H9 (cell line): ENCODE data around the gene EXOC2. TPM values are rescaled to one million over a fixed set of nuclear protein-coding genes. Genes with fewer than 3 reads are reported as not detected.

Experiments used
- DNase-seq: peaks from one replicate; pipeline ENCODE4 v3.0.0-alpha.2; 2017
- H2AFZ ChIP-seq: one replicate; pipeline ENCODE4 v1.6.1; 2013; ENCODE audit warnings: mild to moderate bottlenecking, low read length, control low read depth, moderate library complexity
- H2AK5ac ChIP-seq: 2 replicates; pipeline ENCODE4 v1.6.1; 2013; ENCODE audit warnings: low read length, control low read depth, mixed read lengths; ENCODE audit not compliant: insufficient read length
- H2BK120ac ChIP-seq: one replicate; pipeline ENCODE4 v1.6.1; 2013; ENCODE audit warnings: low read depth, mild to moderate bottlenecking, low read length, control low read depth, inconsistent platforms; ENCODE audit not compliant: poor library complexity, severe bottlenecking
- H2BK12ac ChIP-seq: 2 replicates; pipeline ENCODE4 v1.6.1; 2013; ENCODE audit warnings: low read length, control low read depth, mixed read lengths, low read depth; ENCODE audit not compliant: insufficient read length
- H2BK15ac ChIP-seq: 2 replicates; pipeline ENCODE4 v1.6.1; 2013; ENCODE audit warnings: low read depth, low read length, control low read depth
- H2BK20ac ChIP-seq: one replicate; pipeline ENCODE4 v1.6.1; 2013; ENCODE audit warnings: low read depth, mild to moderate bottlenecking, low read length, control low read depth, inconsistent platforms; ENCODE audit not compliant: poor library complexity, severe bottlenecking
- H2BK5ac ChIP-seq: 2 replicates; pipeline ENCODE4 v1.6.1; 2013; ENCODE audit warnings: low read length, control low read depth, mixed read lengths; ENCODE audit not compliant: insufficient read length
- H3K14ac ChIP-seq: 2 replicates; pipeline ENCODE4 v1.6.1; 2013; ENCODE audit warnings: low read length, control low read depth; ENCODE audit not compliant: insufficient read depth
- H3K18ac ChIP-seq: 2 replicates; pipeline ENCODE4 v1.6.1; 2013; ENCODE audit warnings: low read depth, mild to moderate bottlenecking, mixed read lengths, low read length, control low read depth; ENCODE audit not compliant: insufficient read length
- H3K23ac ChIP-seq: 2 replicates; pipeline ENCODE4 v1.6.1; 2013; ENCODE audit warnings: low read length, control low read depth, mixed read lengths, low read depth; ENCODE audit not compliant: insufficient read length
- H3K23me2 ChIP-seq: 2 replicates; pipeline ENCODE4 v1.6.1; 2013; ENCODE audit warnings: low read depth, mild to moderate bottlenecking, mixed read lengths, low read length, control low read depth; ENCODE audit not compliant: insufficient read length, poor library complexity, severe bottlenecking
- H3K27ac ChIP-seq: 2 replicates; pipeline ENCODE4 v1.5.1; 2013; ENCODE audit warnings: low read length, control low read depth, mixed read lengths, low read depth; ENCODE audit not compliant: insufficient read length
- H3K27me3 ChIP-seq: 2 replicates; pipeline ENCODE4 v1.6.1; 2013; ENCODE audit warnings: low read length, control low read depth, inconsistent platforms; ENCODE audit not compliant: insufficient read depth
- H3K4ac ChIP-seq: 2 replicates; pipeline ENCODE4 v1.6.1; 2013; ENCODE audit warnings: low read depth, mild to moderate bottlenecking, control low read depth, inconsistent platforms, low read length, moderate library complexity
- H3K4me1 ChIP-seq: 2 replicates; pipeline ENCODE4 v1.6.1; 2013; ENCODE audit warnings: low read length, control low read depth, inconsistent platforms; ENCODE audit not compliant: insufficient read depth
- H3K4me2 ChIP-seq: 2 replicates; pipeline ENCODE4 v1.6.1; 2013; ENCODE audit warnings: low read length, control low read depth, mixed read lengths; ENCODE audit not compliant: insufficient read length, insufficient read depth
- H3K56ac ChIP-seq: 2 replicates; pipeline ENCODE4 v1.6.1; 2013; ENCODE audit warnings: low read depth, mild to moderate bottlenecking, mixed read lengths, low read length, control low read depth; ENCODE audit not compliant: insufficient read length
- H3K79me1 ChIP-seq: 2 replicates; pipeline ENCODE4 v1.6.1; 2013; ENCODE audit warnings: low read depth, mild to moderate bottlenecking, moderate library complexity, low read length, control low read depth, inconsistent platforms; ENCODE audit not compliant: insufficient read depth, poor library complexity, severe bottlenecking
- H3K79me2 ChIP-seq: 2 replicates; pipeline ENCODE4 v1.6.1; 2013; ENCODE audit warnings: low read length, control low read depth, inconsistent platforms; ENCODE audit not compliant: insufficient read depth
- H3K9ac ChIP-seq: 2 replicates; pipeline ENCODE4 v1.6.1; 2013; ENCODE audit warnings: low read length, control low read depth, mixed read lengths; ENCODE audit not compliant: insufficient read length; ENCODE audit errors: extremely low read depth
- H3K9me3 ChIP-seq: one replicate; pipeline ENCODE4 v1.6.1; 2013; ENCODE audit warnings: low read depth, low read length, inconsistent platforms; ENCODE audit not compliant: control insufficient read depth
- H3T11ph ChIP-seq: one replicate; pipeline ENCODE4 v1.6.1; 2013; ENCODE audit warnings: mild to moderate bottlenecking, low read length, control low read depth, inconsistent platforms
- H4K20me1 ChIP-seq: one replicate; pipeline ENCODE4 v1.6.1; 2013; ENCODE audit not compliant: control insufficient read depth, insufficient read length, insufficient read depth
- H4K5ac ChIP-seq: 2 replicates; pipeline ENCODE4 v1.6.1; 2013; ENCODE audit warnings: low read depth, mild to moderate bottlenecking, mixed read lengths, low read length, control low read depth; ENCODE audit not compliant: insufficient read length
- H4K8ac ChIP-seq: replicated peaks from 2 replicates; pipeline ENCODE4 v1.6.1; 2013; ENCODE audit warnings: low read length, control low read depth, mixed read lengths, low read depth; ENCODE audit not compliant: insufficient read length
- H4K91ac ChIP-seq: 2 replicates; pipeline ENCODE4 v1.6.1; 2013; ENCODE audit warnings: low read depth, mild to moderate bottlenecking, moderate library complexity, mixed read lengths, low read length, control low read depth; ENCODE audit not compliant: insufficient read length
- H3K27ac Mint-ChIP-seq, 3 experiments: 2 replicates in 2 of 3; 3 replicates in 1 of 3; pipeline ENCODE4 v1.8.0; 2020 to 2021; ENCODE audit warnings: mixed read lengths in 3 of 3, mild to moderate bottlenecking in 1 of 3, moderate library complexity in 1 of 3
- H3K27me3 Mint-ChIP-seq: 2 replicates; pipeline ENCODE4 v1.8.0; 2021; ENCODE audit warnings: low read depth, mild to moderate bottlenecking, moderate library complexity, mixed read lengths
- H3K36me3 Mint-ChIP-seq, 3 experiments: 2 replicates in 2 of 3; 3 replicates in 1 of 3; pipeline ENCODE4 v1.8.0; 2020 to 2021; ENCODE audit warnings: low read depth in 3 of 3, mixed read lengths in 3 of 3; ENCODE audit not compliant: insufficient read depth in 1 of 3
- H3K4me1 Mint-ChIP-seq, 2 experiments: 2 replicates each; pipeline ENCODE4 v1.8.0; 2020; ENCODE audit warnings: mixed read lengths in 2 of 2
- H3K4me3 Mint-ChIP-seq, 2 experiments: 2 replicates in 1 of 2; 3 replicates in 1 of 2; pipeline ENCODE4 v1.8.0; 2020 to 2021; ENCODE audit warnings: mild to moderate bottlenecking in 2 of 2, mixed read lengths in 2 of 2, moderate library complexity in 1 of 2
- H3K9me3 Mint-ChIP-seq, 2 experiments: 2 replicates in 1 of 2; 3 replicates in 1 of 2; pipeline ENCODE4 v1.8.0; 2020; ENCODE audit warnings: mild to moderate bottlenecking in 2 of 2, mixed read lengths in 2 of 2, moderate library complexity in 1 of 2
- WGBS: extraction: QIAGEN DNeasy Blood & Tissue Kit; methylation state at CpG from one replicate; pipeline ENCODE4 v1.1.7; 2013; ENCODE audit warnings: missing lambda C conversion rate, low lambda C conversion rate, mixed read lengths; ENCODE audit not compliant: insufficient read length; ENCODE audit errors: extremely low coverage; 5-methylcytosine and 5-hydroxymethylcytosine counted together
- total RNA-seq: library from RNA; stranded (reverse); gene quantifications from 2 replicates; pipeline ENCODE4 v1.2.1, GENCODE V29; 2021
- TF ChIP-seq, protein P1 (sequence below): fragments of 200-600 bp; sonication (generic); conservative IDR thresholded peaks from 3 replicates; pipeline ENCODE4 v1.8.0; 2021; ENCODE audit warnings: antibody characterized with exemption, mild to moderate bottlenecking

EXOC2 gene
- total RNA-seq, 1 experiment from 2014 or later: 29.9 TPM

DNA sequence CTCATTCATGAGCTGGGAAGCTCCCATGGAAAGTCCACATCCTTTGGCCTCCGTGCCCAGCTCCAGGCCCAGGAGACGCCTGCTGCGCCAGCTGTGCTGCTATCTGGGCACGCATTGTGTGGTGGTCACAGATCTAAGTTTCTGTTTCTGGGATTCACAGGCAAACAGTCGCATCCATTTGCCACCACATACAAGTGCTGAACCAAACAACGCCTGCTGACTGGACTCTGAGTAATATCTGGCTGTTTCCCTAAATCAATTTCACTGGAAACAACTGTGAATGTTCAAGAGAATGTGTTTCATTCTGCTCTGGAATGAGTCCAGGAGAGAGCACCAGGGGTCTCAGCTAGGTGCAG is 255.9 kb downstream of the EXOC2 start:
- Histone ChIP-seq H2BK20ac (no peak overlapping the region), H3K4ac (no peak overlapping the region), H2BK15ac (no peak overlapping the region; the same call in 1 of the 2 replicates), H3K14ac (no peak overlapping the region; the same call in 1 of the 2 replicates), H2BK5ac (no peak overlapping the region), H2AK5ac (no peak overlapping the region), H3K4me1 (no peaks in the 10 kb centered on the region), H3K18ac (no peak overlapping the region), H3K9me3 (no peaks in the 10 kb centered on the region), H3K23ac (no peak overlapping the region), H2BK12ac (no peak overlapping the region), H3K56ac (no peak overlapping the region), H3K79me1 (no peaks in the 10 kb centered on the region), H4K5ac (no peak overlapping the region), H4K91ac (no peak overlapping the region), H3K79me2 (no peaks in the 10 kb centered on the region), H3K27ac (no peak overlapping the region), H3T11ph (no peak overlapping the region), H4K8ac (no peak overlapping the region), H3K9ac (no peak overlapping the region), H3K27me3 (no peaks in the 10 kb centered on the region), H2AFZ (no peak overlapping the region), H3K4me2 (no peak overlapping the region), H4K20me1 (no peaks in the 10 kb centered on the region), H3K23me2 (no peaks in the 10 kb centered on the region), H2BK120ac (no peak overlapping the region)
- DNase-seq: no peak
- Mint-ChIP-seq H3K27me3 (peaks cover 8% of the 10 kb centered on the region), H3K4me1 (no peaks in the 10 kb centered on the region; a peak in 1 of 4 replicates), H3K9me3 (no peaks in the 10 kb centered on the region; a peak in 2 of 5 replicates), H3K27ac (no peak overlapping the region), H3K36me3 (peaks cover 0 to 2% (median 0%) of the 10 kb centered on the region in 3 experiments; a peak in 1 of 7 replicates), H3K4me3 (no peak overlapping the region)
- no CpG with 5 or more reads among the region's 6 CpGs for WGBS
- TF ChIP-seq, protein P1, sequence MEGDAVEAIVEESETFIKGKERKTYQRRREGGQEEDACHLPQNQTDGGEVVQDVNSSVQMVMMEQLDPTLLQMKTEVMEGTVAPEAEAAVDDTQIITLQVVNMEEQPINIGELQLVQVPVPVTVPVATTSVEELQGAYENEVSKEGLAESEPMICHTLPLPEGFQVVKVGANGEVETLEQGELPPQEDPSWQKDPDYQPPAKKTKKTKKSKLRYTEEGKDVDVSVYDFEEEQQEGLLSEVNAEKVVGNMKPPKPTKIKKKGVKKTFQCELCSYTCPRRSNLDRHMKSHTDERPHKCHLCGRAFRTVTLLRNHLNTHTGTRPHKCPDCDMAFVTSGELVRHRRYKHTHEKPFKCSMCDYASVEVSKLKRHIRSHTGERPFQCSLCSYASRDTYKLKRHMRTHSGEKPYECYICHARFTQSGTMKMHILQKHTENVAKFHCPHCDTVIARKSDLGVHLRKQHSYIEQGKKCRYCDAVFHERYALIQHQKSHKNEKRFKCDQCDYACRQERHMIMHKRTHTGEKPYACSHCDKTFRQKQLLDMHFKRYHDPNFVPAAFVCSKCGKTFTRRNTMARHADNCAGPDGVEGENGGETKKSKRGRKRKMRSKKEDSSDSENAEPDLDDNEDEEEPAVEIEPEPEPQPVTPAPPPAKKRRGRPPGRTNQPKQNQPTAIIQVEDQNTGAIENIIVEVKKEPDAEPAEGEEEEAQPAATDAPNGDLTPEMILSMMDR: no peak
